ENCODE measurements around the gene SLC66A1. TPM values are rescaled to one million over a fixed set of nuclear protein-coding genes. Genes with fewer than 3 reads are reported as not detected.

SLC66A1 gene
- total RNA-seq, 2 experiments from 2014 or later: 6.5 to 6.8 TPM

DNA sequence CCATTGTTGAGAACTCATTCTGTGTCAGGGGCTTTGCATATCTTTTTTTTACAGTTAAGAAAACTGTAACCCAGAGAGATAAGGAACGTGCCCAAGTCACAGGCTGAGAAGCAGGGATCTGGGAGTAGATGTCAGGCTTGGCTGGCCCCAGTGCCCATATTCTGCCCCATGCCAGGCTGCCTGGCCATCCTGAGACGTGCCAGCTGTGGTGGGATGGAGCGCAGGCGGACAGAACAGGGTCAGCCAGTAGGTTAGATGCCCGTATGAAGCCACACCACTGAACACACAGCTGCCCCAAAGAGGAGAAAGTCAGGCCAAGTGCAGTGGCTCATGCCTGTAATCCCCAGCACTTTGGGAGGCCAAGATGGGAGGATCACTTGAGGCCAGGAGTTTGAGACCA lies 55.9 kb downstream of the SLC66A1 start:
- Mint-ChIP-seq H3K4me1 (peaks cover 22% of the 10 kb centered on the region), H3K27ac (no peak overlapping the region), H3K27me3 (no peaks in the 10 kb centered on the region), H3K4me3 (no peak overlapping the region), H3K36me3 (peaks cover 8% of the 10 kb centered on the region), H3K9me3 (no peaks in the 10 kb centered on the region)
- no peak for DNase-seq

DNA sequence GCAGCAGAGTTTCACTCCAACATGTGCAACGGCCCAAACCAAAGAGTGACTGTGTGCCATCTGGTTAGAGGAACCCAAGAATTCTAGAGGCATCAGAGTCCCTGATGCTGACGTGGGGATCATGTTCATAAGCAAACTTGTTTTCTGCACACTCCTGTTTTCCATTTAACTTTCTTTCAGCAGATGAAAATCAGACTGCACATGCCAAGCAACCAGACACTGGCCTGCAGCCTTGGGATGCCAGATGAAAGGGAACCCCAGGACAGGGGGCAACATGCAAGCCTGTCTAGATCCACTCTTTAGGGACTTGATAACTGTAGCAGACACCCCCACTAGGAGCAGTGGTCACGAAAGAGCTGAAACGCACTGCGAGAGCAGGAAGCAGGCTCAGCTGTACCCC lies 56.8 kb downstream of the SLC66A1 start:
- Mint-ChIP-seq H3K27me3 (no peaks in the 10 kb centered on the region), H3K36me3 (peaks cover 8% of the 10 kb centered on the region), H3K27ac (no peak overlapping the region), H3K4me1 (peaks cover 22% of the 10 kb centered on the region), H3K9me3 (no peaks in the 10 kb centered on the region), H3K4me3 (no peak overlapping the region)
- no peak for DNase-seq

DNA sequence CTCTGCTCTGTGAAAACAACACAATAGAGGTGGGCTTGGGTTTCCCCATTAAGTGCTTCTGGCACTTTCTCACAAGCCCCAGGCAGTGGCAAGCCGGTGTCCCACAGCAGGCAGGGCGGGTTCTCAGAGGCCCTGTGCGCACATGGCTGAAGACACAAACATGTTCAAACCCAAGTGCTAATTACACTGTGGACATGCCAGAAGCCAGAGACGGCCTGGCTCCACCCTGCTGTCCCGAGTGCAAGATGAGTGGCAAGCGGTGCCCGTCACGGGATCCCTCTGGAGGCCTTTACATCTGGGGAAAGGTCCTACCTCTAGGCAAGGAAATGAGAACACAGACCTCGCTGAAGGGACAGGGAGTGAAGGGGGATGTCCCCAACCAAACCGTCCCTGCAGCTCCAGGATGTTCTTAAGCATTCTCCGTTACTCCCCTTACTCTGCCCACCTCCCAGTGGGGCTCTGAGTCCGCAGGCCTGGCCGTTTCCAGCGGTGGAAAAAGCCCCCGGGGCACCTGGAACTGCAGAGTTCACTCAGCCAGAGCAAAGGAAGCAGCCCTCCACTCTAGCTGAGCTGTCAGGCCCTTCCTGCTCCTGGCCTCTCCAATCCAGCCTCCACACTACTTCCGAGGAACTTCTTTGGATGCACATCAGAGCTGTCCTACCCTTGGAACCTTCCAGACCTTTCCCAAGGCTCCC lies 57.4 kb downstream of the SLC66A1 start:
- Mint-ChIP-seq H3K4me3 (no peak overlapping the region), H3K27me3 (no peaks in the 10 kb centered on the region), H3K4me1 (peaks cover 20% of the 10 kb centered on the region), H3K9me3 (no peaks in the 10 kb centered on the region), H3K36me3 (peaks cover 8% of the 10 kb centered on the region), H3K27ac (peak overlapping the region; percentile 42)
- no peak for DNase-seq

- Mint-ChIP-seq H3K27ac (peak overlapping the region; percentile 54), H3K9me3 (no peaks in the 10 kb centered on the region), H3K4me1 (peaks cover 19% of the 10 kb centered on the region), H3K36me3 (peaks cover 3% of the 10 kb centered on the region), H3K4me3 (no peak overlapping the region), H3K27me3 (no peaks in the 10 kb centered on the region)
- DNase-seq: no peak
These were observed 58.5 kb downstream of the SLC66A1 start for GRCh38 chr1:19370453-19371170.

DNA sequence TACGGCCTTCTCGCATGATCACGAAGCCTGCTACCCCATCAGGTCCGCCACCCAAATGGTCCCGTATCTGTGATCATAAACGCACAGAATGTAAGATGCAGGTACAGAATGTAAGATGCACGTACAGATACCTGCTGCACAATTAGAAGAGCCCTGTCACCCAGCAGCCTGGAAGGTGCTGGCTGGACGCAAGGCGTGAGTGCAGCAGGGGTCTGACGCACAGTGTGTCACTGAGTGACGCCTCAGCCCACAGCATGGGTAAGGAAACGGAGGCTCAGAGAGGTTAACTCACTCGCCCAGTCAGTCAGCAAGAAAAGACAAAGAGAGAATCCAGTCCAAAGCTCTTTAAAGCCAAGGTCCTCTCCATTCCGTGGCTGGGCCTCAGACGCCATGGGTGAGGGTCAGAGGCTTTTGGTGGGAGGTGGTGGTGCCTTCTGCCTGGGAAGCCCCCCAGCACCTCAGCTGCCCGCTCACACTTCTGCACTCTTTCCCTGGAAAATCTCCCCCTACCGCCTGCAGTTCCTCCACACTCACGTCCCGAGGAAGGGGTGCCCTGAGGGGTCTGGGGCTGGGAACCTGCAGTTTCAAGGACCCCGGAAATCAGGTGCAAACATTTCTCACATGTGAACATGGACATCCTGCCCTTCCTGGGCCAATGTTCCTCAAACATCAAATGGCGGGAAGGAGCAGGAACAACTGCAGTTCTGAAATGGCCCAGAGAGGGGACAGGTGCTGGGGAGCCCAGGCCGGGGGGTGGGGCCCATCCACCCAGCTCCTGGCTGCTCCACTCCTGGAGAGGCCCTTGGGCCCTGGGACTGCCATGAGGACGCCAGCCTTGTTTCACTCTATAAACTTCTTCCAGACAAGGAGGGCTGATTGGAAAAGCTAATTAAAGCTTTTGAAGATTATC lies 59.4 kb downstream of the SLC66A1 start:
- Mint-ChIP-seq H3K27ac (peak overlapping the region; percentile 60), H3K27me3 (no peaks in the 10 kb centered on the region), H3K4me3 (no peak overlapping the region), H3K36me3 (peaks cover 5% of the 10 kb centered on the region), H3K4me1 (peaks cover 23% of the 10 kb centered on the region), H3K9me3 (no peaks in the 10 kb centered on the region)
- no peak for DNase-seq

- Mint-ChIP-seq H3K9me3 (no peaks in the 10 kb centered on the region), H3K4me1 (peaks cover 28% of the 10 kb centered on the region), H3K27ac (peak overlapping the region; percentile 36), H3K36me3 (peaks cover 11% of the 10 kb centered on the region), H3K27me3 (no peaks in the 10 kb centered on the region), H3K4me3 (no peak overlapping the region)
- no peak for DNase-seq
These were observed 60.0 kb downstream of the SLC66A1 start for GRCh38 chr1:19372136-19372514.

GRCh38 chr1:19372602-19373001 lies 60.5 kb downstream of the SLC66A1 start:
- peaks cover 13% of the 10 kb centered on the region for H3K36me3 Mint-ChIP-seq
- H3K9me3 Mint-ChIP-seq: no peaks in the 10 kb centered on the region
- no peaks in the 10 kb centered on the region for H3K27me3 Mint-ChIP-seq
- no peak for DNase-seq
- peaks cover 27% of the 10 kb centered on the region for H3K4me1 Mint-ChIP-seq
- no peak overlapping the region for H3K4me3 Mint-ChIP-seq
- peak overlapping the region; percentile 36 for H3K27ac Mint-ChIP-seq

GRCh38 chr1:19373211-19374082 lies 61.3 kb downstream of the SLC66A1 start:
- Mint-ChIP-seq H3K4me1 (peaks cover 36% of the 10 kb centered on the region), H3K36me3 (peaks cover 21% of the 10 kb centered on the region), H3K27me3 (no peaks in the 10 kb centered on the region), H3K9me3 (no peaks in the 10 kb centered on the region), H3K27ac (no peak overlapping the region), H3K4me3 (no peak overlapping the region)
- DNase-seq: no peak

- no peak overlapping the region for H3K27ac Mint-ChIP-seq
- peaks cover 22% of the 10 kb centered on the region for H3K36me3 Mint-ChIP-seq
- no peak overlapping the region for H3K4me3 Mint-ChIP-seq
These were observed 62.1 kb downstream of the SLC66A1 start for GRCh38 chr1:19374083-19374801.

DNA sequence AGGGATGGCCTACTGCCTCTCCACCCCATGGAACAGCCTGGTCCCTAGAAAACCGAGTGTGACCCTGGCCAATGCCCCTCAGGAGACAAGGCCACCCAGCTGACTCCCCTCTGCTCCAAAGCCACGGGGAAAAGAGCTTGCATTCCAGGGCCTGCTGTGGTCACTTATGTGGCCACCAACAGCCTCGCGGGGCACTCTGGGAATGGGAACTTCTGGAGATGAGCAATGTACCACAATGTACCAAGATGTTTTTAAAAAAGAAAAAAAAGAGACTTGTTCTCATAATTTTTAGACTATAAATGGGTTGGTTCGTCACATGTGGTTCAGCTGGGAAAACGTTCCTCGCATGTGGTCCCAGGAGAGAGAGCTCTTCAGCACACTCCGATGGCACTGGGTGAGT lies 62.8 kb downstream of the SLC66A1 start:
- Mint-ChIP-seq H3K27me3 (no peaks in the 10 kb centered on the region), H3K27ac (no peak overlapping the region), H3K36me3 (peaks cover 27% of the 10 kb centered on the region), H3K9me3 (no peaks in the 10 kb centered on the region), H3K4me3 (no peak overlapping the region), H3K4me1 (peaks cover 36% of the 10 kb centered on the region)
- no peak for DNase-seq

More at GRCh38 chr1:19374083-19374801, 62.1 kb downstream of the SLC66A1 start:
- Mint-ChIP-seq H3K27me3 (no peaks in the 10 kb centered on the region), H3K9me3 (no peaks in the 10 kb centered on the region), H3K4me1 (peaks cover 33% of the 10 kb centered on the region)
- DNase-seq: no peak

GRCh38 chr1:19375631-19376400 lies 63.7 kb downstream of the SLC66A1 start:
- Mint-ChIP-seq H3K36me3 (peaks cover 25% of the 10 kb centered on the region), H3K27me3 (no peaks in the 10 kb centered on the region), H3K4me3 (no peak overlapping the region), H3K9me3 (no peaks in the 10 kb centered on the region), H3K27ac (peak overlapping the region; percentile 23), H3K4me1 (peaks cover 28% of the 10 kb centered on the region)
- DNase-seq: no peak

DNA sequence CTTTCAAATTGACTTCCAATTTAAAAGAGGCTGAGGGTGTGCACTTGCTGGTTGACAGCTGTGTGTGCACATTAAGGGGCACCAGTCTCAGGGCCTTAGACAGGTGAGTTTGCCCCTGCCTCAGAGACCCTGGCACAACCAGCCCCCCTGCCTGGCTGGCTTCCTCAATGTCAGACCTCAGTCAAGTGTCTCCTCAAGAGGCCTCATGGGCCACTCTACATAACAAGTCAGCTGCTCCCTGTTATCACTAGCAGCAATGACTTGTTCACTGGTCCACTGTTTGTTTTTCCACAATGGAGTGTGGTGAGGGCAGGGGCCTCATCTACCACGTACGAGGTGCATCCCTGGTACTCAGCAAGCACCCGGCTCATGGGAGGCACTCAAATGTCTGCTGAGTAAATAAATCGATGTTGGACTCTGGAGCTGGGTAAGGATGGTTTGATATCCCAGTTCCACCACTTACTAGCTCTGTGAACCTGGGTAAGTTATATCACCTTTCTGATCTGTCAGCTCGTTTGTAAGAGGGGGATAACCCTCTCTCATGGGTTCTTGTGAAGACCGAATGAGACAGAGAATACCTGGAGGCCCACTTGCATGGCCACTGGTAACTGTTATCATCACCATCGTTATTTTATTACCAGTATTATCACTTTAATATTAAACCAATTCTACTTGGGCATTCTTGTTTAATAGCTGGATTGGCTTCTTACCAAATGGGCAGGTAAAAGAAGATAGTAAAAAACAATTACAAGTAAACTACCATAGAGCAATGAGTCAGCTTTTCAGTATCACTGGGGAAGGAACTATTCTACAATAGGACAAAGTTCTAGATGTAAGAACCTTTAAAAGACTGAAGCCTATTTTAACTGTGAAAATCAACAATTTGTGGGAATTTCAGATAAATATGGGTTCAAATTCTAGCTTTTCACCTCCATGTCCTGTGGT lies 64.6 kb downstream of the SLC66A1 start:
- peaks cover 27% of the 10 kb centered on the region for H3K4me1 Mint-ChIP-seq
- no peaks in the 10 kb centered on the region for H3K9me3 Mint-ChIP-seq
- no peak overlapping the region for H3K4me3 Mint-ChIP-seq
- DNase-seq: no peak
- peaks cover 25% of the 10 kb centered on the region for H3K36me3 Mint-ChIP-seq
- H3K27ac Mint-ChIP-seq: no peak overlapping the region
- no peaks in the 10 kb centered on the region for H3K27me3 Mint-ChIP-seq
